GM21619 (cell line): ENCODE data around the gene PC.
"Not testable (repeated sequence)": the region's sequence is repeated elsewhere in the genome, so short reads cannot be mapped to it uniquely, and the experiment has no call there.

ENCODE experiments used
- ATAC-seq: cut with Tn5 transposase; IDR thresholded peaks from one replicate; pipeline ENCODE4 v1.9.1; 2021; ENCODE audit not compliant: unreplicated experiment

The PC gene, protein sequence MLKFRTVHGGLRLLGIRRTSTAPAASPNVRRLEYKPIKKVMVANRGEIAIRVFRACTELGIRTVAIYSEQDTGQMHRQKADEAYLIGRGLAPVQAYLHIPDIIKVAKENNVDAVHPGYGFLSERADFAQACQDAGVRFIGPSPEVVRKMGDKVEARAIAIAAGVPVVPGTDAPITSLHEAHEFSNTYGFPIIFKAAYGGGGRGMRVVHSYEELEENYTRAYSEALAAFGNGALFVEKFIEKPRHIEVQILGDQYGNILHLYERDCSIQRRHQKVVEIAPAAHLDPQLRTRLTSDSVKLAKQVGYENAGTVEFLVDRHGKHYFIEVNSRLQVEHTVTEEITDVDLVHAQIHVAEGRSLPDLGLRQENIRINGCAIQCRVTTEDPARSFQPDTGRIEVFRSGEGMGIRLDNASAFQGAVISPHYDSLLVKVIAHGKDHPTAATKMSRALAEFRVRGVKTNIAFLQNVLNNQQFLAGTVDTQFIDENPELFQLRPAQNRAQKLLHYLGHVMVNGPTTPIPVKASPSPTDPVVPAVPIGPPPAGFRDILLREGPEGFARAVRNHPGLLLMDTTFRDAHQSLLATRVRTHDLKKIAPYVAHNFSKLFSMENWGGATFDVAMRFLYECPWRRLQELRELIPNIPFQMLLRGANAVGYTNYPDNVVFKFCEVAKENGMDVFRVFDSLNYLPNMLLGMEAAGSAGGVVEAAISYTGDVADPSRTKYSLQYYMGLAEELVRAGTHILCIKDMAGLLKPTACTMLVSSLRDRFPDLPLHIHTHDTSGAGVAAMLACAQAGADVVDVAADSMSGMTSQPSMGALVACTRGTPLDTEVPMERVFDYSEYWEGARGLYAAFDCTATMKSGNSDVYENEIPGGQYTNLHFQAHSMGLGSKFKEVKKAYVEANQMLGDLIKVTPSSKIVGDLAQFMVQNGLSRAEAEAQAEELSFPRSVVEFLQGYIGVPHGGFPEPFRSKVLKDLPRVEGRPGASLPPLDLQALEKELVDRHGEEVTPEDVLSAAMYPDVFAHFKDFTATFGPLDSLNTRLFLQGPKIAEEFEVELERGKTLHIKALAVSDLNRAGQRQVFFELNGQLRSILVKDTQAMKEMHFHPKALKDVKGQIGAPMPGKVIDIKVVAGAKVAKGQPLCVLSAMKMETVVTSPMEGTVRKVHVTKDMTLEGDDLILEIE

DNA sequence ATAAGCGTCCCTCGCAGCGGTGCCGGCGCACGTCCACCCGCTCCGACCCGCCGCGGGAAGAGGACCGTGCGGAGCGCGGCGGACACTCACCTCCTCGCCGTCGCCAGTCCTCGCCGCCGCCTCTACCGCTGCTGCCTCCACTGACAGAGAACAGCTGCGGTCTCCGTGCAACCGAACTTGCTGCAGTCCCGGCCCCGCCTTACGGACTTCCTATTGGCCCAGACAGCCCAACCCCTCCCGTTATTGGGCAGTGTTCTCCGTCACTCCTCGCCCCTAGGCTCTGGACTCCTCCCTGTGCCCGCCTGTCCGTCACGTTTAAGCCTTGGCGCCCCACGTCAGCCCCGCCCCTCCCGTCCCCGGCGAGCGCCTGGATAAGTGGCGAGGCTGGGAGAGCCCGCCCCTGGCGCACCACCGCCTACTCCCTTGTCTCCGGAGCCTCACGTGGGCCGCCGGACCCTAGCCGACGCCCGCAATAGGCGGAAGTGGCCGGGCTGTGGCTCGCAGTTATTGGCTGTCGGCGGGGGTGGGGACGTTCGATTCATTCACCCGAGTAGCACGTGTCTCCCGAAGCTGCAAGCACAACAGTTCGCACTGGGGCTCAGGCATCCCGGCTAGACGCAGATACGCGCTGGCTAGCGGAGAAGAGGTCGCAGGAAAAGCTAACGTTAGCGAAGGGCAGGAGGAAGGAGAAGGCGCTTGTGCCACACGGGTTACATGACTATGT lies at the start of gene PC:
Gene PC (minus strand): TSS at position 152 of the 724 bp plus-strand sequence. CDS start 86,224 bp downstream, outside the sequence.
- ATAC-seq: peak; percentile 96

DNA sequence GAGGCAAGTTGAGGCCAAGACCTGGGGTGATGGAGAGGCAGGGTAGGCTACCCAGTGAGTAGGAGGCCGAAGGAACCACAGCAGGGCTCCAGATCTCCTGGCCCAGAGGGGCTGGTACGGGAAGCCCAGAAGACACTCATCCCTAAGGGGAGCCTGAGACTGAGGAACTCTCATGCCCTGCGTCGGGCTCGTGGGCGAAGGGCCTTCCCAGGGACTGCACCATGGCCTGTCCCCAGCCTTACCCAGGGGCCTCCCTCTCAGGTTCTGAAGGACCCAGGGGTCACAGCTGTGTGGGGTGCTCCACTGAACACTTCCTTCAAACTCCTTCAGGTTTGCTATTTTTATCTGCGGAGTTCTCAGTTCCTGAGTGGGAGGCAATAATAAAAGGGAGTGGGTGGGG lies 48.9 kb upstream of the PC start:
- no peak for ATAC-seq

DNA sequence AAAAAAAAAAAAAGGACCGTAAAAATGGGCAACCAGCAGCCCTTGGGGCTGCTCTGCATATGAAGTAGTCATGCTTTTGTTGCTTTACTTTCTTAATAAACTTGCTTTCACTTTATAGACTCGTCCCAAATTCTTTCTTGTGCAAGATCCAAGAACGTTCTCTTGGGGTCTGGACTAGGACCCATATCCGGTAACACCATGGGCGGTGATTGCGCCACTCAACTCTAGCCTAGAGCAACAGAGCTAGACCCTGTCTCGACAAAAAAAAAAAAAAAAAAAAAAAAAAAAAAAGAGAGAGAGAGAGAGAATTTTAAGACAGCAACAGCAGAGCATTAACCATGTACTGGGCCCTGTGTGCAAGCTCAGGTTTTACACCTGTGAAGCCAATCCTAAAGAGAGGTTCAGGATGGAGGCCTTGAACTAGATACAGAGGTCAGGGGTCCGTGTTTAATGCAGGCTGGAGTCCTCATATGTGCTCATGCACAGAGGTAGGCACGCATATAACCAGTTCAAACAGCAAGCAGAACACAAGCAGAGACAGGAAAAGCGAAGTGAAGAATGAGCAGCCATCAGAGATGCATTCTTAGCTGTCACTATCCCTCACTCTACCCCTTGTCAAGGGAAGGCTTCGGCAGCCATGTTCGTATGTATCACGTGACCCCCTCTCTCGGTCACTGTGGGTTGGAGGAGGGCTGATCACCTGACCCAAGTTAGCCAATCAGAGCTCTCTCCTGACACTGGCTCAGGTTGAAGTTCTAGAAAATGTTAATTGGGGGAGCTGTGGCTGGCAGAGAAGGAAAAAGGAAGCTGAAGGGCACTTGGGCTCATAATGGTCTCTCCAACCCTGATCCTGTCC lies 48.1 kb upstream of the PC start:
- no peak for ATAC-seq

DNA sequence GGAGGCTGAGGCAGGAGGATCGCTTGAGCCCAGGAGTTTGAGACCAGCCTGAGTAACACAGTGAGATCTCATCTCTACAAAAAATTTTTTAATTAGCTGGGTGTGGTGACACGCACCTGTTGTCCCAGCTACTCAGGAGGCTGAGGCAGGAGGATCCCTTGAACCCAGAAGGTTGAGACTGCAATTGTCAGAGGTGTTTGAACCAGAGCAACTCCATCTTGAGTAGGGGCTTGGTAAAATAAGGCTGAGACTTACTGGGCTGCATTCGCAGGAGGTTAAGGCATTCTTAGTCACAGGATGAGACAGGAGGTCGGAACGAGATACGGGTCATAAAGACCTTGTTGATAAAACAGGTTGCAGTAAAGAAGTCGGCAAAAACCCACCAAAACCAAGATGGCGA lies 47.0 kb upstream of the PC start:
- not testable (repeated sequence) for ATAC-seq

DNA sequence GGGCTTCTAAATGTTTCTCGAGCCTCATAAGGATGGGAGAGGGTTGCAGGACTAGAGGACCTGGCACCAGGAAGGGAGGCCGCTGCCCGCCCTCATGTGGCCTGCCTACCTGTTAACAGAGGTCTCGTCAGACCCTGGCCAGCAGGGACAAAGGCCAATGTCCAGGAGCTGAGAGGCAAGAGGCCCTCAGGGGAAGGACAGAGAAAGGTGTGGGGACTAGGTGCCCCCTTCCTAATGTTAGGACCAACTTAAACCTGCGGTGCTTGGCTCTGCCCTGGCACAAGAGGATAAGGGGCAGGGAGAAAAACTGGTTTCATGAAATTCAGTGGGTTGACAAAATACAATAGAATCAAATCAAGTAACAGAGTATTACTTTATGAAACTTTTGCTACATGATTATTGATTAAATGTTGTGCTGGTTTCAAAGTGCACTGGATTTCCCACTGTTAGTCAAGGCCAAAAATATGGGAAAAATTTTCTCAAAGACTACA lies 44.8 kb upstream of the PC start:
- ATAC-seq: no peak

DNA sequence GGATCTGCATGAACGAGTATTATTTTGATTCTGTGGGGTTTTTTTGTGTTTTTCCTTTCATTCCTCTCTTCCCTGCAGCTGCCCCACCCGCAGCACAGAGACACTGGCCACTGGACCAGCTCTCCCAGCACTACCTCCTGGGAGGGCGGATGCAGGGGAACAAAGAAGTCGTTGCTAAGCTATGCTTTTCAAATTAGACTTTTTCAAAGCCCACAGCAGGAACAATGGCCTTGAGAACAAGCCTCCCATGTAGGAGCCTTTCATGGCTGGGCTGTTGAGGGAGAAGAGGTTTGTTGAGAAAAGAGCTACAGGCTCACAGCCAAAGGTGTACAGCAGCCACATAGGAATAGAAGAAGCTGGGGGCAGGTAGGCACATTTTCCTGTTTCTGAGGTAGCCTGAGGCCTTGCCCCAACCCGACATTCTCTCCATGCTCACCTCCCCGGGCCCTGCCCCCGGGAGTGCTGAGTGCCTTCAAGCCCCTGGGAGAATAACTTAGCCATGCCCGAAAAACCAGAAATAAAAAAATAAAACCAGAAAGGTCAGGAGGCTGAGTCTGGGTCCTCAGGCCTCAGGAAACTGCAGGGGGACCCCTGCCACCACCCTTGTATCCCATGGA lies 44.2 kb upstream of the PC start:
- ATAC-seq: no peak

DNA sequence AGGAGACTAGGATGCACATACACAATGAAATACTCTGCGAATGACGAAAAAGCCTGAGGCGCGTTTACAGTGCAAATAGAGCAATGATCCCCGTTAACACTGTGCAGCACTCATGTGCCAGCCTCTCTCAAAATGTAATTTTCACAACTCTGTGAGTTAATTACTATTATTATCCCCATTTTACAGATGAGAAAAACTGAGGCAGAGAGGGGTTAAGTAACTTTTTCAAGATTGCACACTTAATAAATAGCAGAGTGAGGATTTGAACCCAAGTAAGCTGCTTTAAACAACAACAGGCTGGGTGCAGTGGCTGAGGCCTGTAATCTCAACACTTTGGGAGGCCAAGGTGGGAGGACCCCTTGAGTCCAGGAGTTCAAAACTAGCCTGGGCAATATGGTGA lies 43.1 kb upstream of the PC start:
- no peak for ATAC-seq

DNA sequence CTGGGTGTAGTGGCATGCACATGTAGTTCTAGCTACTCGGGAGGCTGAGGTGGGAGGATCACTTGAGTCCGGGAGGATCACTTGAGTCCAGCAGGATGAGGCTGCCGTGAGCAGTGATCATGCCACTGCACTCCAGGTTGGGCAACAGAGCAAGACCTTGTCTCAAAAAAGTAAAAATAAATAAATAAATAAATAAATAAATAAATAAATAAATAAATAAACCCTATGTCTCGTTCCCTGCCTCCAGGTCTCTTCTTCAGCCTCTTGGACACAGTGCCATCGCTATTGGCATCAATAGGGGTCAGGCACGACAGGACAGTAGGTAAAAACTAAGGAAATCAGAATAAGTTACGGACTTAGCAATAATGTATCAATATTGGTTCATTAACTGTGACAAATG lies 41.4 kb upstream of the PC start:
- ATAC-seq: no peak

DNA sequence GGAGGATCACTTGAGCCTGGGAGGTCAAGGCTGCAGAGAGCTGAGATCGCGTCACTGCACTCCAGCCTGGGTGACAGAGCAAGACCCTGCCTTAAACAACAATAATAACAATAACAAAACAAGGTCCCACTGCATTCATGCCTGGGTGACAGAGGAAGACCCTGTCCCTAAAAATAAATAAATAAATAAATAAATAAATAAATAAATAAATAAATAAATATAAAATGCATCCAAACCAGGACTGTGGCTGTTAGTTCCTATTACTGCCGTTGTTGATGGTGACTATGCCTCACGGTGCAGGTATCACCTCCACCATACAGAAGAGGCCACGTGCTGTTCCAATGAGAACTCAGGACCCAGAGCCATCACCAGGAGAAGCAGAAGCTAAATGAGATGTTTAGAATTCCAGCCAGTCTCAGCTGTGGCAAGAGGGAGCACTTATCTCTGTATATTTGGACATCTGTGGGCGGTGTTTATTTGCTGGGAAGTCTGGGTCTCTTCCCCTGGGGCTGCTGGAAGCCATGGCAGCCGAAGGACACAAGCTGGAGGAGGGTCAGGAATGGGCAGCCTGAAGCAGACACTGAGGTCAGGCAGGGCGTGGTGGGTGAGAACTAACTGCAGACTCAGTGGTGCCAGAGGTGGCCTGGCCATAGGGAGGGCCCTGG lies 38.6 kb upstream of the PC start:
- ATAC-seq: no peak

DNA sequence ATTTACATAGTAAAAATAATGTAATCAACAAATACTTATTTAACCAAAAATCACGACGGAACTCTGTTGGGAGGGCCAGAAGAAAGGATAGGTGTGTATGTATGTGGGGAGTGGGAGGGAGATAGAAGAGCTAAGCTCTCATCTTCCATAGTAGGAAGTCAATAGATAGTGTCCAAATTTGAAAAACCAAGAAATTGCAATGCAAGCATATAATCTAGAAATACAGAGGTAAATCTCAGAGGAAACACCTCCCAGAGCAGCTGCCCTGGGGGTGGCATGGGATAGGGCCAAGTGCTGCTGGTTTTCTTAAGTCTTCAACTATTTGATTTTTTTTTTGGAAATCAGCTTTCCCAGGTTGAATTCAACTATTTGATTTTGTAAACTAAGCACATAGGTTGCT lies 33.9 kb upstream of the PC start:
- no peak for ATAC-seq

DNA sequence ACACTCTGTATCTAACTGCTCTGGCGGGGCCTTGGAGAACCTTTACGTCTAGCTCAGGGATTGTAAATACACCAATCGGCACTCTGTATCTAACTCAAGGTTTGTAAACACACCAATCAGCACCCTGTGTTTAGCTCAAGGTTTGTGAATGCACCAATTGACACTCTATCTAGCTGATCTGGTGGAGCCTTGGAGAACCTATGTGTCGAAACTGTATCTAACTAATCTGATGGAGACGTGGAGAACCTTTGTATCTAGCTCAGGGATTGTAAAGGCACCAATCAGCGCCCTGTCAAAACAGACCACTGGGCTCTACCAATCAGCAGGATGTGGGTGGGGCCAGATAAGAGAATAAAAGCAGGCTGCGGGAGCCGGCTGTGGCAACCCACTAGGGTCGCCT lies 31.2 kb upstream of the PC start:
- not testable (repeated sequence) for ATAC-seq

DNA sequence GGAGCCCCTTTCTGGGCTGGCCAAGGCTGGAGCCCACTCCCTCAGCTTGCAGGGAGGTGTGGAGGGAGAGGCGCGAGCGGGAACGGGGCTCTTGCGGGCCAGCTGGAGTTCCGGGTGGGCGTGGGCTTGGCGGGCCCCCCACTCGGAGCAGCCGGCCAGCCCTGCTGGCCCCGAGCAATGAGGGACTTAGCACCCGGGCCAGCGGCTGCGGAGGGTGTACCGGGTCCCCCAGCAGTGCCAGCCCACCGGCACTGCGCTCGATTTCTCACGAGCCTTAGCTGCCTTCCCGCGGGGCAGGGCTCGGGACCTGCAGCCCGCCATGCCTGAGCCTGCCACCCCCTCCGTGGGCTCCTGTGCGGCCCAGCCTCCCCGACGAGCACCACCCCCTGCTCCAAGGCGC lies 30.6 kb upstream of the PC start:
- not testable (repeated sequence) for ATAC-seq

DNA sequence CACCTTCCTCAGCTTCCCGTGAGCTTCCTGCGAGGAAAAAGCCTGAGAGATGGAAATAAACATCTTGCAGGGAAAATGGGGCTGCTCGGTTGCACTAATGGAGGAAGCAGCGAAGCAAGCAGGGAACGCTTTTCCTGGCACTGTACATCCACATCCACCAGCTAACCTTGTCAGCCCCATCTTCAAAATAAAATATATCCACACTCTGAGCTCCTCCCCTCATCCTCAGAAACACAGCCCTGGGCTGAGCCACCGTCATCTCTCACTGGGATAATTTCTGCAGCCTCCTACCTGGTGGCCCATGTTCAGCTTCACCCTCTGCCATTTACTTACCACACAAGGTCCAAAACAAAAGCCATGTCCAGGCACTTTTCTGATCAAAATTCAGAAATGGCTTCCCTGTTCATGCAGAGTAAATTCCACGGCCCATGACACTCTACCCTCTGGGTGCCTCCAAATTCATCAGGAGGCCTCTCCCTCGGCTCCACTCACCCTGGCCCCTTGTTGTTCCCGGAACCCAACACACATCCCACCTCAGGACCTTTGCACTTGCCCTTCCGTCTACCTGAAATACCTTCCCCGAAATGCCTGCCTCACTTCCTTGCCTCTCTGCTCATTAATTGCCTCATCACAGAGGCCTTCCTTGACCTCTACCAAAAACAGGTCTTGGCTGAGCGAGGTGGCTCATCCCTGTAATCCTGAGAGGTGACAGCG lies 29.9 kb upstream of the PC start:
- no peak for ATAC-seq

DNA sequence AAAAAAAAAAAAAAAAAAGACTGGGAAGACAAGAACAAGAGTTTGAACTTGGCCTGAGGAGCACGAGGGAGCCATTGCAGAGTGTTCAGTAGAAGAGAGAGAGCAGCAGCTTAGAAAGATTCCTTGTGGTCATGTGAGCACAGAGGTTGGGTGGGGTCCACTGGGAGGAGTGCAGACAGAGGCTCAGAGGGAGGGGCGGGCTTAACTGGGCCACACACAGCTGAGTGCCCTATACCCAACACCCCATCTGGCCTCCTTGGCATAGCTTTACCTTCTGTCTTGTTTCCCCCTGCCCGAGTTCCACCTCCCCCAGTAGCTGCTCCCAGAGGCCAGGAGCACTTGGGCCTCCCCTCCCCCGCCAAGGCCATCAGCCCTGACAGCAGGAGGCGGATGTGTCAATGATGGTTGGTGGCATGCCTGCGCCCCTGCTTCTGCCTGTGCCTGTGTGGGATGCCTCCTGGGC lies 29.0 kb upstream of the PC start:
- no peak for ATAC-seq

DNA sequence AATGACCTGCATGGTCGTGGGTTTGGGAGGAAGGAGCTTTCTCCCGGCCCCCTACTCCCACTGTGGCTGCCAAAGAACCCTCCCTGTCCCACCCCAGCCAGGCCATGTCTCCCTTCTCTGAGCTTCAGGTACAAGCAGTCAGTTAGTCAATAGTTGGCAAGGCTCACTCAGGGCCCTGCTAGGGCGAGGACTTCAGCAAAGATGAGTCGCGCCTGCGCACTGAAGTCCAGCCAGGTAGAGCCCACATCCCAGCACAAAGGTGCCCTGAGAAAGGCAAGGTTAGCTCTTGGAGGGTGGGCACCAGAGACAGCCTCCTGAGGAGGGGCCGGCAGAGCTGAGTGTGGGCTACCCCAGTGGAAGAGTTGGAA lies 28.0 kb upstream of the PC start:
- no peak for ATAC-seq

DNA sequence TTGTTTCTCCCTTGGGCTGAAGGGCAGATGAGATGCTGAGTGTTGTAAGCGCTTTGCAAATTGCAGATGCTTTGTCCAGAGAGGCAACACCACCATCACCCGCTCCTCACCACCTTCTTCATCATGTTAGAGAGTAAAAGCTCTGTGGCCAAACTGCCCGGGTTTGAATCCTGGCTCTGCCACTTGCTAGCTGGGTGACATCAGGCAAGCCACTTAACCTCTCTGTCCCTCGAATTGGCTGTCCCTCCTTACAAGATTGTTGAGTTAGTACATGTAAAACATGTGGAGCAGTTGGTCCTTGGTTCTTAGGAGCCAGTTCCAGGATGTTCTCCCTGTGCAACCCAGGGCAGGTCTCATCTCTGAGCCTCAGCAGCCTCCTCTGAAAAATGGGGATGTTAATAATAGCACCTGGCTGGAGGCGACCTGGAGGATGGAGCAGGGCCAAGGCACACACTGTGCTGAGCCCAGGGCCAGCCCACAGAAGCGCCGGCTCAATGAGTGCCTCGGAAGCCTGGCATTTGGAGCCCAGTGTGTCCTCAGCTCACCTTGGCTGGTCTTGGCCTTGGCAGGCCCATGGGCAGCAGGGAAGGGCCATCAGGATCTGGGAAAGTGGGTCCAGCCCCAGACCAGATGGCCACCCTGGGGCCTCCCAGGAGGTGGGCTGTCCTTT lies 27.5 kb upstream of the PC start:
- no peak for ATAC-seq

DNA sequence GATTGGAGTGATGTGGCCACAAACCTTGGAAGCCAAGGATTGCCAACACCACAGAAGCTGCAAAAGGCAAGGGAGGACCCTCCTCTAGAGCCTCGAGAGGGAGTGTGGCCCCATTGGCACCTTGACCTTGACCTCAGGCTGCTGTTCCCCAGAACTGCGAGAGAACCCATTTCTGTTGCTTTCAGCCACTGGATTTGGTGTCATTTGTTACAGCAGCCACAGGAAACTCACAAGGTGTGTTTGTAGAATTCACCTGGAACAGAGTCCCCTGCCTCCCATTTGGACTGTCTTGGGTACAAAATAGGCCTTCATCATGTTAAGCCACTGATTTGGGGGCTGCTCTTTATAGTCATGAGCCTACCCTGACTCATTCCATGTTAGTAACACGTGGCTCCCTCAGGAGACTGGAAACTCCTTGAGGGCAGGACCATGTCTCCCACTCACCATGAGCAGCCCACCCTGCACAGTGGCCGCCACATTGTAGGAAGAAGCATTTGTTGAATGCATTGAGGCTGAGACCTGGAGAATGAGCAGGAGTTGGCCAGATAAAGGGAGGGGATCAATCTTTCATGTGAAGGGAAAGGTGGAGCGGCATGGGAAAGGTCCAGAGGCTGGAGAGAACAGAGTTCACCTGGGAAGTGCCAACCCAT lies 25.2 kb upstream of the PC start:
- ATAC-seq: no peak
